Measurements from ENCODE around the gene NCOA7. TPM values are rescaled to one million over a fixed set of nuclear protein-coding genes. Genes with fewer than 3 reads are reported as not detected.
A peak's percentile ranks its signal among the peaks of the same experiment; 100 is the strongest.

The NCOA7 gene
- total and polyA plus RNA-seq, 9 of the 15 experiments (the other 6 are each of a cell fraction or from before 2014, with no cell fraction given), result 5.8 to 14.6 (median 9.3) TPM

- TF ChIP-seq, protein P1, sequence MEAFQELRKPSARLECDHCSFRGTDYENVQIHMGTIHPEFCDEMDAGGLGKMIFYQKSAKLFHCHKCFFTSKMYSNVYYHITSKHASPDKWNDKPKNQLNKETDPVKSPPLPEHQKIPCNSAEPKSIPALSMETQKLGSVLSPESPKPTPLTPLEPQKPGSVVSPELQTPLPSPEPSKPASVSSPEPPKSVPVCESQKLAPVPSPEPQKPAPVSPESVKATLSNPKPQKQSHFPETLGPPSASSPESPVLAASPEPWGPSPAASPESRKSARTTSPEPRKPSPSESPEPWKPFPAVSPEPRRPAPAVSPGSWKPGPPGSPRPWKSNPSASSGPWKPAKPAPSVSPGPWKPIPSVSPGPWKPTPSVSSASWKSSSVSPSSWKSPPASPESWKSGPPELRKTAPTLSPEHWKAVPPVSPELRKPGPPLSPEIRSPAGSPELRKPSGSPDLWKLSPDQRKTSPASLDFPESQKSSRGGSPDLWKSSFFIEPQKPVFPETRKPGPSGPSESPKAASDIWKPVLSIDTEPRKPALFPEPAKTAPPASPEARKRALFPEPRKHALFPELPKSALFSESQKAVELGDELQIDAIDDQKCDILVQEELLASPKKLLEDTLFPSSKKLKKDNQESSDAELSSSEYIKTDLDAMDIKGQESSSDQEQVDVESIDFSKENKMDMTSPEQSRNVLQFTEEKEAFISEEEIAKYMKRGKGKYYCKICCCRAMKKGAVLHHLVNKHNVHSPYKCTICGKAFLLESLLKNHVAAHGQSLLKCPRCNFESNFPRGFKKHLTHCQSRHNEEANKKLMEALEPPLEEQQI (IDR thresholded peaks at IDR 0.05), result no peak
- no peak for TF ChIP-seq EP400 (IDR thresholded peaks at IDR 0.05)
- TF ChIP-seq TCF3 (CRISPR knock-in tag; IDR thresholded peaks at IDR 0.05), result peak; percentile 26; the same call in 1 of the 2 replicates
- TF ChIP-seq, protein P2, sequence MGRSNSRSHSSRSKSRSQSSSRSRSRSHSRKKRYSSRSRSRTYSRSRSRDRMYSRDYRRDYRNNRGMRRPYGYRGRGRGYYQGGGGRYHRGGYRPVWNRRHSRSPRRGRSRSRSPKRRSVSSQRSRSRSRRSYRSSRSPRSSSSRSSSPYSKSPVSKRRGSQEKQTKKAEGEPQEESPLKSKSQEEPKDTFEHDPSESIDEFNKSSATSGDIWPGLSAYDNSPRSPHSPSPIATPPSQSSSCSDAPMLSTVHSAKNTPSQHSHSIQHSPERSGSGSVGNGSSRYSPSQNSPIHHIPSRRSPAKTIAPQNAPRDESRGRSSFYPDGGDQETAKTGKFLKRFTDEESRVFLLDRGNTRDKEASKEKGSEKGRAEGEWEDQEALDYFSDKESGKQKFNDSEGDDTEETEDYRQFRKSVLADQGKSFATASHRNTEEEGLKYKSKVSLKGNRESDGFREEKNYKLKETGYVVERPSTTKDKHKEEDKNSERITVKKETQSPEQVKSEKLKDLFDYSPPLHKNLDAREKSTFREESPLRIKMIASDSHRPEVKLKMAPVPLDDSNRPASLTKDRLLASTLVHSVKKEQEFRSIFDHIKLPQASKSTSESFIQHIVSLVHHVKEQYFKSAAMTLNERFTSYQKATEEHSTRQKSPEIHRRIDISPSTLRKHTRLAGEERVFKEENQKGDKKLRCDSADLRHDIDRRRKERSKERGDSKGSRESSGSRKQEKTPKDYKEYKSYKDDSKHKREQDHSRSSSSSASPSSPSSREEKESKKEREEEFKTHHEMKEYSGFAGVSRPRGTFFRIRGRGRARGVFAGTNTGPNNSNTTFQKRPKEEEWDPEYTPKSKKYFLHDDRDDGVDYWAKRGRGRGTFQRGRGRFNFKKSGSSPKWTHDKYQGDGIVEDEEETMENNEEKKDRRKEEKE (IDR thresholded peaks at IDR 0.05; ENCODE audit: borderline replicate concordance in 1 of 2, control insufficient read depth in 1 of 2, low read depth in 2 of 2, low read length in 1 of 2), result no peak
- TF ChIP-seq, protein P3, sequence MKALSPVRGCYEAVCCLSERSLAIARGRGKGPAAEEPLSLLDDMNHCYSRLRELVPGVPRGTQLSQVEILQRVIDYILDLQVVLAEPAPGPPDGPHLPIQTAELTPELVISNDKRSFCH (CRISPR knock-in tag; IDR thresholded peaks at IDR 0.05), result no peak
- TF ChIP-seq, protein P3 (tag; IDR thresholded peaks at IDR 0.05), result no peak
- peak; percentile 53 for TF ChIP-seq CBFA2T3 (IDR thresholded peaks at IDR 0.05)
- no peak for TF ChIP-seq ZNF12 (CRISPR knock-in tag; IDR thresholded peaks at IDR 0.05)
- TF ChIP-seq PTTG1 (tag; IDR thresholded peaks at IDR 0.05; ENCODE audit: low read depth), result no peak
- no peak for TF ChIP-seq HDAC2 (IDR thresholded peaks at IDR 0.05)
- TF ChIP-seq CBX5 (IDR thresholded peaks at IDR 0.05; ENCODE audit: borderline replicate concordance, low read depth), result no peak
- no peak for TF ChIP-seq ZNF23 (CRISPR knock-in tag; IDR thresholded peaks at IDR 0.05)
- TF ChIP-seq PHB2 (IDR thresholded peaks at IDR 0.05; ENCODE audit: low read depth), result no peak
- TF ChIP-seq, protein P4, sequence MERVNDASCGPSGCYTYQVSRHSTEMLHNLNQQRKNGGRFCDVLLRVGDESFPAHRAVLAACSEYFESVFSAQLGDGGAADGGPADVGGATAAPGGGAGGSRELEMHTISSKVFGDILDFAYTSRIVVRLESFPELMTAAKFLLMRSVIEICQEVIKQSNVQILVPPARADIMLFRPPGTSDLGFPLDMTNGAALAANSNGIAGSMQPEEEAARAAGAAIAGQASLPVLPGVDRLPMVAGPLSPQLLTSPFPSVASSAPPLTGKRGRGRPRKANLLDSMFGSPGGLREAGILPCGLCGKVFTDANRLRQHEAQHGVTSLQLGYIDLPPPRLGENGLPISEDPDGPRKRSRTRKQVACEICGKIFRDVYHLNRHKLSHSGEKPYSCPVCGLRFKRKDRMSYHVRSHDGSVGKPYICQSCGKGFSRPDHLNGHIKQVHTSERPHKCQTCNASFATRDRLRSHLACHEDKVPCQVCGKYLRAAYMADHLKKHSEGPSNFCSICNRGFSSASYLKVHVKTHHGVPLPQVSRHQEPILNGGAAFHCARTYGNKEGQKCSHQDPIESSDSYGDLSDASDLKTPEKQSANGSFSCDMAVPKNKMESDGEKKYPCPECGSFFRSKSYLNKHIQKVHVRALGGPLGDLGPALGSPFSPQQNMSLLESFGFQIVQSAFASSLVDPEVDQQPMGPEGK (CRISPR knock-in tag; IDR thresholded peaks at IDR 0.05; ENCODE audit: borderline replicate concordance), result no peak
- no peak; the same call in 1 of the 2 replicates for TF ChIP-seq L3MBTL2 (IDR thresholded peaks at IDR 0.05)
- 0 out of 4 replicates have a peak, but pooled peaks of 1 of the 2 experiments have one; percentile 16 for TF ChIP-seq TEAD1 (CRISPR knock-in tag; IDR thresholded peaks at IDR 0.05)
- no peak for TF ChIP-seq LCOR (CRISPR knock-in tag; IDR thresholded peaks at IDR 0.05)
- no peak for TF ChIP-seq POU5F1 (IDR thresholded peaks at IDR 0.05; ENCODE audit: borderline replicate concordance, low read depth, low read length, partially characterized antibody)
- TF ChIP-seq ZKSCAN1 (IDR thresholded peaks at IDR 0.05; ENCODE audit: low read depth, low read length), result no peak
- TF ChIP-seq MTF1 (CRISPR knock-in tag; IDR thresholded peaks at IDR 0.05; ENCODE audit: borderline replicate concordance), result no peak
- no peak for TF ChIP-seq TBP (optimal IDR thresholded peaks at IDR 0.05; ENCODE audit: low read depth, low read length)
Measured at GRCh38 chr6:125949069-125949468, 158.3 kb downstream of the NCOA7 start (continued).
